ENCODE results near the gene CUL4A.
A peak's percentile ranks its signal among the peaks of the same experiment; 100 is the strongest.

CUL4A gene

GRCh38 chr13:113292021-113292862 is 82.8 kb downstream of the CUL4A start:
- H2AFZ ChIP-seq (ENCODE audit: low read depth, low read length), result peak overlapping the region; percentile 59
- H4K20me1 ChIP-seq (ENCODE audit: insufficient read depth, low read length), result no peaks in the 10 kb centered on the region
- ATAC-seq (ENCODE audit: insufficient read depth, low read depth), result no peak
- H3K4me1 ChIP-seq (ENCODE audit: insufficient read depth, low read length), result peaks cover 22% of the 10 kb centered on the region
- H3K27me3 ChIP-seq (ENCODE audit: insufficient read depth, low read length, poor library complexity), result peaks cover 9% of the 10 kb centered on the region
- DNase-seq, result no peak
- no peaks in the 10 kb centered on the region for H3K9me3 ChIP-seq (ENCODE audit: insufficient read depth, low read length, severe bottlenecking)
- 0 out of 2 replicates have a peak overlapping the region, but pooled peaks have one; percentile 21 for H3K9ac ChIP-seq (ENCODE audit: low read depth, low read length)
- peak overlapping the region; percentile 47; the same call in 1 of the 2 replicates for H3K4me2 ChIP-seq (ENCODE audit: insufficient read depth, low read length)
- H3K4me3 ChIP-seq (ENCODE audit: low read depth in 1 of 2, low read length in 2 of 2), result 0 out of 4 replicates have a peak overlapping the region, but pooled peaks of 1 of the 2 experiments have one; percentile 20
- peaks cover 7% of the 10 kb centered on the region for H3K79me2 ChIP-seq (ENCODE audit: insufficient read depth, low read length)
- H3K36me3 ChIP-seq (ENCODE audit: insufficient read depth, low read length), result no peaks in the 10 kb centered on the region; the same call in 1 of the 2 replicates
- no peak overlapping the region for H3K27ac ChIP-seq (ENCODE audit: low read length)
- TF ChIP-seq EZH2 (IDR thresholded peaks at IDR 0.05; ENCODE audit: borderline replicate concordance, low read depth, low read length, severe bottlenecking) (no peak), CTCF (IDR thresholded peaks at IDR 0.05; ENCODE audit: borderline replicate concordance, extremely low read depth, low read length, poor library complexity, severe bottlenecking) (no peak)

GRCh38 chr13:113293686-113294085 is 84.3 kb downstream of the CUL4A start:
- Histone ChIP-seq H3K4me3 (ENCODE audit: low read depth in 1 of 2, low read length in 2 of 2) (no peak overlapping the region), H3K27ac (ENCODE audit: low read length) (no peak overlapping the region), H3K79me2 (ENCODE audit: insufficient read depth, low read length) (peaks cover 22% of the 10 kb centered on the region), H3K9me3 (ENCODE audit: insufficient read depth, low read length, severe bottlenecking) (no peaks in the 10 kb centered on the region), H4K20me1 (ENCODE audit: insufficient read depth, low read length) (peaks cover 11% of the 10 kb centered on the region; the same call in 1 of the 2 replicates), H3K9ac (ENCODE audit: low read depth, low read length) (no peak overlapping the region), H3K4me2 (ENCODE audit: insufficient read depth, low read length) (no peak overlapping the region), H3K36me3 (ENCODE audit: insufficient read depth, low read length) (peaks cover 7% of the 10 kb centered on the region; the same call in 1 of the 2 replicates), H3K27me3 (ENCODE audit: insufficient read depth, low read length, poor library complexity) (peaks cover 9% of the 10 kb centered on the region), H3K4me1 (ENCODE audit: insufficient read depth, low read length) (peaks cover 35% of the 10 kb centered on the region), H2AFZ (ENCODE audit: low read depth, low read length) (0 out of 2 replicates have a peak overlapping the region, but pooled peaks have one; percentile 22)
- DNase-seq, result no peak
- ATAC-seq (ENCODE audit: insufficient read depth, low read depth), result no peak
- TF ChIP-seq CTCF (IDR thresholded peaks at IDR 0.05; ENCODE audit: borderline replicate concordance, extremely low read depth, low read length, poor library complexity, severe bottlenecking), result no peak
- TF ChIP-seq EZH2 (IDR thresholded peaks at IDR 0.05; ENCODE audit: borderline replicate concordance, low read depth, low read length, severe bottlenecking), result no peak

- no peaks in the 10 kb centered on the region for H3K9me3 ChIP-seq (ENCODE audit: insufficient read depth, low read length, severe bottlenecking)
- DNase-seq, result no peak
These were observed 86.4 kb downstream of the CUL4A start for GRCh38 chr13:113295776-113296175.

More at GRCh38 chr13:113295776-113296175, 86.4 kb downstream of the CUL4A start:
- TF ChIP-seq CTCF (IDR thresholded peaks at IDR 0.05; ENCODE audit: borderline replicate concordance, extremely low read depth, low read length, poor library complexity, severe bottlenecking), result no peak
- no peak for TF ChIP-seq EZH2 (IDR thresholded peaks at IDR 0.05; ENCODE audit: borderline replicate concordance, low read depth, low read length, severe bottlenecking)
- Histone ChIP-seq H3K9ac (ENCODE audit: low read depth, low read length) (0 out of 2 replicates have a peak overlapping the region, but pooled peaks have one; percentile 97), H2AFZ (ENCODE audit: low read depth, low read length) (no peak overlapping the region), H3K27me3 (ENCODE audit: insufficient read depth, low read length, poor library complexity) (peaks cover 9% of the 10 kb centered on the region), H3K79me2 (ENCODE audit: insufficient read depth, low read length) (peaks cover 43% of the 10 kb centered on the region), H3K4me3 (ENCODE audit: low read depth in 1 of 2, low read length in 2 of 2) (no peak overlapping the region), H3K27ac (ENCODE audit: low read length) (no peak overlapping the region), H3K4me1 (ENCODE audit: insufficient read depth, low read length) (peaks cover 41% of the 10 kb centered on the region), H4K20me1 (ENCODE audit: insufficient read depth, low read length) (peaks cover 20% of the 10 kb centered on the region; the same call in 1 of the 2 replicates), H3K4me2 (ENCODE audit: insufficient read depth, low read length) (peak overlapping the region; percentile 100), H3K36me3 (ENCODE audit: insufficient read depth, low read length) (peaks cover 8% of the 10 kb centered on the region)
- no peak for ATAC-seq (ENCODE audit: insufficient read depth, low read depth)

All from DND-41 (cell line).